ENCODE measurements around the gene ERC2.

ERC2 gene

DNA sequence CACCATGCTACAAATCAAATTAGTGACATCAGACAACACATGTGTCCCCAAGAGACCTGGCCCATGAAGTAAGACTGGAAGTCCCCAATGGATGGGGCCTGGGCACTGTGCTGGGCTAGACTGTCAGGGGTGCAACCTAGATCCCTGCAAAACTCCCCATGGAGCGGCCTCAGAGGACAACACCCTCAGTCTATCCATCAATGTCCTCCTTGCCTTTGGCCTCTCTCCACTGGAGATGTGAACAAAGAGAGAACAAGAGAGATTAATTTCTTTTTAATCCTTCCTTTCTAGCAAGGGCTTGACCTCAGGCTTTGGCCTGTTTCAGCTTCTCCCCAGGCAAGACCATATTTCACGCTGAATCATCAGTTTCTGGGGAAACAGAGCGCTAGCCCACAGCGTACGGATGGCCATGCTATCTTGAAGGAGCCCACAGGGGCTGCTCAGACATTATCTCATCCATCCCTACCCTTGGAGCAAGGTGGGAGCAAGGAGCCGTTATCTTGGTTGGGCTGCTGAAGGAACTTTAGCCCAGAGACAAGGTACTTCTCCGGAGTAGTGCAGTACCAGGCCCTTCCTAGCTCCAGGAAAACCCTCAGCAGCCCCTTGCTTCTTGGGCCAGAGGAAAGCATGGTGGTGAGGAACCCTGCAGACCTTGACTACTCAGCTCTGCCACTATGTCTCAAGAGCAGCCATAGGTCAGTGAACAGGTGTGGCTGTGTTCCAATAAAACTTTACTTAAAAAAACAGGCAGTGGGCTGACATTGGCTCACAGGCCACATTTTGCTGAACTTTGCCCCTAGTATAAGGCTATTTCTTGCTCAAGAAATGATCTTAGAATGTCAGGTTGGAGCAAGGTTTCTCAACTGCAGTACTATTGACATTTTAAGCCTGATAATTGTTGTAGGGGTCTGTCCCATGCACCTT lies 908.5 kb downstream of the ERC2 start:
- no peak for DNase-seq

DNA sequence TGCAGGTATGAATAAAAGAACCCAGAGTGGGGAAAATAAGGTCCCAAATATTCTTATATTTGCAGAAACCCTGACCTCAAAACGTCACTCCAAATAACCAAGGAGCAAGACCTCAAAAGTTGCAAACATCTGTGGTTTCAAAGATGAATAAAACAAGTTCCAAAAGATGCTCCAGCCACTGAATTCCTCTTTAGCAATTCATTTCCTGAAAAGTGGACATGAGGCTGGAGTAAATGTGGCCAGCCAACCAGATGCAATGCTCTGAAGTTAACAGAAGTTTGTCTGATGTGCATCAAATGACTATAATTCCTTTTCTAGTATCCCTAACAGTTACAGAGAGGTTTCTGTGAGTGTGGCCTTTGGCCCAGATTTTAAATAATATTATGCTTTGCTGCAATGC lies 910.0 kb downstream of the ERC2 start:
- DNase-seq, result no peak

DNA sequence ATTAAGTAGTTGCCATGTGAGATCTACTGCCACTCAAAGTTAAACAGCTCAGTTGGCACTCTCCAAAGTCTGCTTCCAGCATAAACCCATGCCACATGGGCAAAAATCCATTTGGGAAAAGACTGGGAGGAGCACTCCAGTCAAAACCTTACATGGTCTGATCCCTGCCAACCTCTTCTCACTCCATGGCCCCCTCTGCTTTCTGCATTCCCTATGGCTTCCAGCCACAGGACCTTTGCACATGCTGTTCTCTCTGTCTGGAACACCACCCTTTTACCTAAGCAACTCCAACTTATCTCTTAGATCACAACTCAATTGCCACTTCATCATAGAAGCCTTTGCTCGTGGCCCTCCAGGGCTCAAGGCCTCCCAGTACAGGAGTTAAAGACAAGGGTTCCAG lies 910.7 kb downstream of the ERC2 start:
- no peak for DNase-seq

DNA sequence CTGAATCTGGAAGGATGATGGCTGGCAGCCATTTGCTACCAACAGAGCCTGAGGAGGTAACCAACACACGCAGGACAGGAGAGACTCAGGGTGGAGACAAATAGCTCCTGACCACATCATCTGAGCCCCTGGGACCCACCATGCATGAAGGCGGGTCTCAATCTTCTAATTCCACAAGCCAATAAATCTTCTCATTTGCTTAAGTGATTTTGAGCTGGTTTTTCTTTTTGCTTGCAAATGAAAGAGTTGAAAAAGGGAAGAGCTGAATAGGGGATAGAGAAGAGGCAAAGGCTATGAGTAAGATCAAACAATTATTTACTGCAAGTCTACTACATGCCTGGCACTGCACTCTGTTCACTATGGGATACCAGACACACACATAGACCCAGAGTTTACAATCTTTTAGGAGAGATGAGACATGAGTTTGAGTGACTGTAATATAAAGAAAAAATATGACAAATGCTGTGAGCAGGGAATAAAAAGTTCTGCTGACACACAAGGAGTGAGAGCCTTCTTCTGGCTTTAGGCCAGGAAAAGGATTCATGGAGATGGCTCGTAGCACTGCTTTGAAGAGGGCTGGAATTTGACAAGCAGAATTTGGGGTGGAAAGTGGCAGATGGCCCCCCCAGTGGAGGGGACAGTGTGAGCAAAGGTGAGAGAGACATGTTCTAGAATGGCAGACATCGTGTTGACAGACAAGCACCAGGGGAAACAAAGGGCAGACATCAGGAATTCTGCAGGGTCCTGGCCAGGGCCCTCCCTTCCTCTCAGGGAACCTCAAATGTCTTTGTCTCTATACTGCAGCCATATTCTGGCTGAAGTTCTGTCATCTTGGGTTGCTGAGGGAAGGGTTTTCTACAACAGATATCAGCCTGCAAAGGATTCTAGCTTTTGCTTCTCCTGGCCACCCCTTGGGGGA lies 911.4 kb downstream of the ERC2 start:
- no peak for DNase-seq

DNA sequence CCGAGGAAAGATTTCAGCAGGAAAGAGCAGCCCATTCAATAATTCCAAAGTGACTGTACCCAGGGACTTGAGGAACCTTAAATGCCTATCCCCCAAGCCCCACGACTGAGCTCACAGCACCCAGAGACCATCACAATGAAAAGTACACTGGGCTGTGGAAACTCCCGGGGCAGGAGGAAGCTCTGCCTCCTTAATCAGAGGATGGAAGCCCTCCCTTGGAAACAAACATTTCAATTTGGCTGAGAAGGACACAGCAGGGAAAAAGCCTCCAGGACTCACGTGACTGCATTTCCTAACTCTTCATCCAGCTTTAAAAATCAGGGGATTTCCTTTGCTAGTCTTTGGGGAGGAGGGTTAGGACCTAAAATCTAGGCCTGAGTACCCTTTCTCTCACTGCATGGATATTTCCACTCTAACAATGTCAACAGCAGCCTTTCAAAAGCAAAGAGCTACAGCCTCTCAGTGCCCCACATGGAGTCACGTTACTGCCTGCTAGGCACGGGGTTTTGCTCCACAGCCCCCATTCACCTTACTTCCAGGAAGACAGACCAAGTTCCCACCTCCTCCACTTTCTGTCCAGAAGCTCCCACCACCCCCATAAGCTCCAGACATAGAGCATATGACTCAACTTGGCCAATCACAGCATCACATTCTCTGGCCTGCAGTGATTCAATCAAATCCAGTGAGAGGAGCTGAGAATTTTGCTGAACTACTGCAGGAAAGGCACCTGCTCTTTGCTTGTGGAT lies 912.2 kb downstream of the ERC2 start:
- DNase-seq, result no peak

DNA sequence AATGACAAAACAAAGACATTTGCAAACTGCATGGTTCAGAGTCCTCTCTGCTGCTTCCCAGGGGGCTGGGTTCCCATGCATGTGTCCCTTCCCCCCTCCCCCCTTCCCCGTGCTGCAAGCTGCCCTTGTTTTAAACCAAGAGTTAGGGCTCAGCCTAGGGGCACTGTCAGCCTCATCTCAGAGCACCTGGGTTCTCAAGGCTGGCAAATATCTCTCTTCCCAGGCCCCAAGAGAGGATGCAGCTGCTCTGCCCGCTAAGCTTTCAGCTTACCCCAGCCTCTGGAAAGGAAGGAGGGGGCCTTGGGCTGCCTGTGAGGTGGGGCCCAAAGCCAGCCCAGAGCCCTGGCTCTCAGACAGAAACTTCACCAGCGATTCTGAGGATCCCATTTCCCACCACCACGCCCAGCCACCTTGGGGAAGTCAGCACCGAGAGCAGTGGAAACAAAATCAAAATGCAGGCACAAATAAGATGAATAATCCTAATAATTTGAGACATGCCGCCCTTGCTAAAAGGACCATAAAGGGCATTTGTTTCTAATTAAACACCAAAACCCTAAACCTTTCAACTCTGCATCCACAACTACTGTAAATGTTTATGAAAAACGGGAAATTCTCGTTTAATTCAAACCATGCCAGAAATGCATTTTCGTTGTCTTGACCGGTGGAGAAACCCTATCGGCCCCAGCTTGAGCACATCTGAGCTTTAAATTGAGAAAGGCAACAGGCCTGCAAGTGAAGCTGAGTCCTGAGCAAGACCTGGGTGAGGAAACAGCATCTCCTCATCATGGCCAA lies 913.4 kb downstream of the ERC2 start:
- DNase-seq, result no peak

DNA sequence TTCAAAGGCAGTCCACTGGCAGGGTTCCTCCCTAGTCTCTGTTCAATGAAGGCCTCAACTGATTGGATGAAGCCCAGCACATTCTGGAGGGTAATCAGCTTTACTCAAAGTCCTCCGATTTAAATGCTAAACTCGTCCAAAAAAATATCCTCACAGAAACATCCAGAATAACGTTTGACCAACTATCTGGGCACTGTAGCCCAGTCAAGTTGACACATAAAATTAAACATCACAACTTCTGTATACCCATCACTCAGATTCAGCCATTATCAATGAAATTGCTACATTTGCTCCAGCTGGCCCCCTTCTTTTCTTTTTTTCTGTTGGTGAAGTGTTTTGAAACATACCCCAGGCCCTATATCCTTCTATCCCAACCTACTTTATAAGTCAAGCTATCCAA lies 916.6 kb downstream of the ERC2 start:
- DNase-seq, result no peak

DNA sequence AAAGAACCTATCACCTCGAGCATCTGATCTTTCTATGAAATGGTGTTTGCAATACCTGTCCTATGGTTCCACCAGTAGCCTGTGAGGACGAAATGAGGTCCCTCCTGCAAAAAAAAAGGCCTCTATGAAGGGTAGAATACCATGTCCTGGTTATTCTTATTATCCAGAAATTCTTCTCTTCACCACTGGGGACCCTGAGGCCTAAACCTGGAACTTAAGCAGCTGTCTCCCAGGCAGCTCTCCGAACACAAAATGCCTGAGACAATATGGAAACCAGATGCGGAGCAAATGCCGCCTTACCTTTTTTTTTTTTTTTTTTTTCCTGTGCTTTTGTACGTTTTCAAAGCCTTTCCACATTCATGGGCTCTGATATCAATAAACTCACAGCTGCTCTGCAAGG lies 919.1 kb downstream of the ERC2 start:
- DNase-seq, result no peak

DNA sequence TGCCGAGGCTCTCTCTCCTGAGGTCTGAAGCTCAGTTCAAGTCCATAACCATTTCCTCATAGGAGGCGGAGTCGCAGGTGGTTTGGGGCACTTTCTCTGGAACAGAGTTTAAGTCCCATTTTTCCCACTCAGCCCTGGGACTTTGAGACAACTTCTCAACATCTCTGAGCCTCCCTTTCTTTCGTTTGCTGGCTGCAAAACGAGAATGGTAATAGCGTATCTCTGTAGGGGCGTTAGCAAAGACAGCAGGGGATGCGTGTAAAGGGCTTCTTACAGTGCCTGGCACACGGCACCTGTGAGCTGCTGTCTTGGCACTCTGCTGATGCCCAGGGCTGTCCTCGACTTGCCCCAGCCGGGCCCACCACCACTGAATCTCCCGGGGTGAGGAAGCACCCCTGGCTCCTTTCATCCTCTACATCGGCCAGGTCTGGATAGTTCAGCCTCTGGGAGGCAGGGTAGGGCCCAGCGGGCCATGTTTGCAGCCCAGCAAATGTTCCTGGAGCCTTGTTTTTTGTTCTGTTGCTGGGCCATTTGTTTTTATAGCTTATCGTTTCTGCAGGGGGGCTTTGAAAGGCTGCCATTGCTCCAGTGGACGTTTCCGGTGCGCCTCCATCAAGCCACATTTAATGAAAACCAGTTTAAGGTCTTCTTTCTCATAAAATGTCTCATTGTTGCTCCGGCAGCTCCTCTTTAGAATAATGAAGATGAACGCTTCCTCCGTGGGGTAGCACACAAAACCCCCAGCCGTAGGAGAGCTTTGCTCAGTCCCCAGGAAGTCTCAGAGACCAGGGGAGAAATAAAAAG lies 921.2 kb downstream of the ERC2 start:
- DNase-seq, result no peak

DNA sequence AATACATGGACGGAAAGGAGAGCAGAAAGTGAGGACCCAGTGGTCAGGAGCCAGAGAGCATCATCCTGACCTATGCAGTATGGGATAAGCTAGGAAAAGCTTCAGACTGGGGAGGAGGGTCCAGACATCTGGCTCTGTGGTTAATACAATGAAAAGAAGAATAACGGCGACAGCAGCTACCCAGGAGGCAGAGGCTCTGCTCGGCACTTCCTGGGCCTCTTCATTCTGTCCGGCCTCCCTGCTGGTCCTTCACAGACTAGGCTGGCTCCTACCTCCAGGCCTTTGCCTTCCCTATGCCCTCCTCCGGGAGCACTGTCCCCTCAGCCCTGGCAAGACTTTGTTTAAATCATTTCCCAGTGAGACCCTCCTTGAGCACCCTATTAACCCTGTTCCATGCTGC lies 922.3 kb downstream of the ERC2 start:
- DNase-seq, result no peak

DNA sequence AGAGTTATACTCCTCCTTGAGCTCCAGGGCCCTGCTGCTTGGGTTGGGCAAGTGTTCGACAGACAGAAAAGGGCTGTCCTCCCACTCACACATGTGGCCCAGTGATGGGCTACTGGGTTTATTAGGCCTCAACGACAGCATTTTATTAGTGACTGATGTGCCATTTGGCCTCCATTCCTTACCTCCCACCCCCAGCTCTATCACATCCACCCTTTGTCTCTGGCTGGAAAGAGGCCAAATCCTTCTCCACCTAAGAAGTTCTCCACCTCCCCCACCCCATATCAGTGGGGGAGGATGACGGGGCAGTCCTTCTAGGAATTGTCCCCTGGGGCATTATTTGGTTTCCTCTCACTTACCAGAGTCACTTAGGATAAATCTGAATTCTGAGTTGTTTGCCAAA lies 924.0 kb downstream of the ERC2 start:
- DNase-seq, result no peak

DNA sequence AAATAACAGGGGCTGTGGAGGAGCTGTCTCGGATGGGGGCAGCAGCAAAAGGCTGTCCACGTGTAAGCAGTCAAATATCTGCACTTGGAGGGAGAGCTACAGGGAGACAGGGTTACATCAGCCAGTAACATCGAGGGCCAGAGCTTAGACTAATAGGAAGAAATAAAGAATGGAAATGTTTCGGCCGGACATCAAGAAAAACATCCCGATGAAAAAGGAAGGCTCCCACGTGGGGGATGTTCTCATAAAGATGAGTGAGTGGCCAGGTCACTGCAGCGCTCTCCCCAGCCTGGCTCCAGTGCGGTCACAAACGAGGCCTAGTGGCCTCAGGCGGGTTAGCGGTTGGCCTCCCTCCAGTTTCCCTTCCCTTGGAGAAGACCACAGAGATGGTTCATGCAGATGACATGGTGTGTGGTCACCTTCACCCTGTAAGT lies 925.1 kb downstream of the ERC2 start:
- no peak for DNase-seq

DNA sequence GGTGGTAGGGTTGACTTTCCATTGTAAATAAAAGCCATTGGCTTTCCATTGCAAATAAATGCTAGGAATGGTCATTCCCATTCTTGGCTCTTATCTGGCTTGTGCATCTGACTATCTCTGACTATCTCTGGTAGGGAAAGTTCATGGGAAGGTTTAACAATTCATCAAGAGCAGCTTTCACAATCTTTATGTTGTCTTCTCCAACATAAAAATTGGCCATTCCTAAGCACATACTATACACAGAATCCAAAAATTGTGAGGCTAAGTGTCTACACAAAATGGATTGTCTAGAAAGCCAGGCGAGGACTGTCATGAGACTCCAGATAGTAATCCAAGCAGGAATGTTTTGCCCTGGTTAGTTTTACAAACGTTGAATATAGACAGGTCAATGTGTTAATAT lies 926.8 kb downstream of the ERC2 start:
- no peak for DNase-seq

DNA sequence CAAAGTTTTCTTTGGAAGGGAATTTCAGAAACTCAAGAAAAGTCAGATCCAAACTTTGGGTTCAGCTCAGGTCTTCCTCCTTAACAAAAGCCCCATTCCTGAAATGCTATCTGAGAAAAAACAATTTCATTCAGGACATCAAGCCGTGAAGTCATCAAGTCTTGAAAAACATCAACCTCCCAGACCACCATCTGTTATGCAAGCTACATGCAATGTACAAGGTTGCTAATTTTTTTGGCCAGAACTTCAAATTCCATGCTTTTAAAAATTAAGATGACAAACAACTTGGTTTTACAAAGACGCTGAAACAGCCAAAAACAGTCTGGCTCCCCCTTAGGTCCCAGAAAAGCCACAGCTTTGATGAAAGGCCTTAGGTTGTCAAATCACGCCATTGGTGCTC lies 927.3 kb downstream of the ERC2 start:
- DNase-seq, result no peak

DNA sequence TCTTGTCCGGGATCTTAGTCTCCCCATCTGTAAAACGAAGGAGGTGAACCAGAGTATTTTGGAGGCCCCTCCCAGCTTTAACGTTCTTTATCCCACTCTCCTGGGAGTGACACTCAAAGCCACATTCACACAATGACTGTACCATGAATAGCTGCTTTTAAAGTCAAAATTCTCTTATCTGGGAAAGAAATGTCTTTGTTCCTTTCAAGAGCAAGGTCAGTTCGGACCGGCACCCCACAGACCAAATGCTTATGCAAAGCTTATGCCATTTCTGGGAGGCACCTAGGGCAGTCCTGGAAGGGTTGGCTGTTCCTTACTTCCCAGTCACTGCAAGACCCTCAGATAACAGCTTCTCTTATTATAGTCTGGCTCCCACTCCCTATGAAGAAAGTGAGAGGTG lies 927.7 kb downstream of the ERC2 start:
- no peak for DNase-seq

DNA sequence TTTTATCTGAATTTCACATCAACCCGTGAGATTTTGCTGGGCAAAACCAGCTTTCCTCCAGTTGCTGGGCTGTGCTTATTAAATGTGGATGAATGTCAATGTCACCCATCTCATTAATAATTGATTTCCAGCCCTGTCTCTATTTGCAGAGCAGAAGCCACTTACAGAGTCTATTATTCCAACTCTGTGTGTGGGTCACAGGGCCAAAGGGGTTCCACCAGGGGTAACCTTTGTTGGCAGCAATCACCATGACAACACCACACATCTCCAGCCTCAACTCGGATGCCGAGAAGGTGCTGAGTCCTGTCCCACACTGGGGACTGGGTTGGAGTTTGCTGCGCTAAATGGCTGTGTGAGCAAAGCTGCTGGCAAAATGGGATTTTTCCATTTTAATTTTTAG lies 930.1 kb downstream of the ERC2 start:
- no peak for DNase-seq

DNA sequence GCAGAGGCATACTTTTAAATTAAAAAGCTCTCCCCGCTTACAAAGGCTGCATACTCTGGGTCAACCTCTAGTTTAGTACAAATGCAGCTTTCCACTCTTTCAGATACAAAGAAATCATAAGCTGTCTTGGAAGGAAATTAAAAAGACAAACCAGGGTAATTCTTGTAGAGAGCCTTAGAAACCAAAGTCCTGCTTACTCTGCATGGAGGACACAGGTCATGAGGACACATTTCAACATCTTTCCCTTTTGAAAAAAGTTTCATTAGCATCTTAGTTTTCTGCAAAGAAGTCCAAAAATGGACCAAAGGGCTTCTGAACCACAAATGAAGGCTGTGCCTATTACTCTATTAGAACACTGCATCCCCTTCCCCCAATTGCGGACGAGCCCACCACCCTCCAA lies 930.7 kb downstream of the ERC2 start:
- no peak for DNase-seq

DNA sequence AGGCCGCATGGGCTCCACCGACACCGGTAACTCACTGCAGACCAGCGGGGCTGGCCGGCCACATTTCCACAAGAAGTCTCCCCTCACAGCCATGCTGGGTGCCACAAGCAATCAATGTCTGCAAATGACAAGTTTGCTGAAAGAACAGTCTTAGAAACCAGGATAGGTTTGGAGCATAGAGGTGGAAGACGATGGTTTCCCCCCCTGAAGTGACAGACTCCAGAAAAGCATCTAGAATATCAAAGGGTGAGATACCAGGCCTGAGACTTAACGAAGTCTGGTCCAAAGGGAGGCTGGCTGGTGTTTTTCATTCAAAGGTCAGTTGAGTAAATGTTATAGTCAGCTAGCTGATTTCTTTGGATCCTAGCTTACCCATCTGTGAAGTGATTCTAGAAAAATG lies 931.1 kb downstream of the ERC2 start:
- DNase-seq, result no peak

DNA sequence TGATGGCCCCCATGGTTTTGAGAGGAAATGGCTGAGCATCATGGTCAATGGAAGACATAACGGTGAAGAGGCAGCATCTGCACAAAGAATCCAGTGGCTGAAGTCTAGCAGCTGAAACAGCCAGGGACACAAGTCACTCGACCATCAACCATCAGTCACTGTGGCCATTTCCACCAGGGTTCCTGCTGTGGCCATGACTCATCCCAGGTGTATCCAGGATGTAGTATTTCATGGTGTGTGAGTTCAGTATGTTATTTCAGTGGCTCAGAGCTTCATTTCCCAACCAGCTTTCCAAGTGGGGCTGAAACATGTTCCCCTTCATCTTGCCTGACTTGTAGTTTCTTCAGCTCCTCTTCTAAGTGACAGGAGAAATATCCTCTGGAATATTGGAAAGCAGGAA lies 933.4 kb downstream of the ERC2 start:
- no peak for DNase-seq

DNA sequence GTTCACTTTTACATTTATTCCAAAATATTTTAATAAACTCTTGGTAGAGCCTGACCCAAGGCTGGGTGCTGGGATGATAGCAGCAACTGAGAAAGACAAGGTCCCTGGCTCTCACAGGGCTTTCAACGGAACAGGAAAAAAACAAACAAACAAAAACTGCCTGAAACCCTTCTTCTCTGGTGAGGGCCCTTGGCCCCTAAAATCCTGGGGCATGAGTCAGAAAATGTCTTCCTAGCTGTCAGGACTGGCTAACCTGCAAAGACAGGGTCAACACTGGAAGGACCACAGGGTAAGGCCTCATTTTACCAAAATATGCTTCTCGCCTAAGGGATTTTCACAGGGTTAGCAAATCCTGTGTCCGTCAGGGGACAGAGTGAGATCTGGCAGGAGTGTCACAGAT lies 935.5 kb downstream of the ERC2 start:
- no peak for DNase-seq

DNA sequence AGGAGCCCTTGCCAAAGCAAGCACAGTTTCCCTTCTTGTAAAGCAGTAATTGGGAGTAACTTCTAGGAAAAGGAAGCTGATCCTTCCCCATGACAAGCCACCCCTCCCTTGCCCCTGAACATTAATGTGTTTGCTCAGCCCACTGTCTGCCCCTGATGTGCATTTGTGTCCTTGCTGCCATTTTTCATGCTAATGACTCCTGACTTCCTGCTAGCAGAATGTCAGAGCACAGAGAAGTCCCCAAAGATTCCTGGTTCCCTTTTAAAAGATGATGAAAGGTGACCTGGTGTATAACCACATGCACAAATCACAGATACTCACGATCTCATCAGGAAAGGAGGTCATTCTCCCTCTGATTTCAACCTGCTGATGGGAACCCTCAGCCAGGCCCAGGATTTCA lies 936.9 kb downstream of the ERC2 start:
- DNase-seq, result no peak

DNA sequence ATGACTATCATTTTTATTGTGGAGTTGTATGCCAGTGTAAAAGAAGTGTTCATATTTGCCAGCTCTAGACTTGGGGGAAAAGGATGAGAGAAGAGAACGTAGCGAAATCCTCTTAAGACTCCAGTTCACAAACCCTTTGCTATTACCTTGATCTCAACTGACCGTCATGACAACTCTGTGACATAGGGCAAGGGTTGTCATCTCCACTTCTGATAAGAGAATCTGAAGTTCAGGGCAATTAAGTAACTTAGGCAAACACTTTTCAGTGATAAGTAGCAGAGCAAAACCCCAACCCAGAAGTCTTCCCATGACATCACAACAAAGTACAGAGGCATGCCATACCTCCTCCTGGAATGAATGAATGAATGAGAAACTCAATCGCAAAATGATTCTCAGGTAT lies 940.9 kb downstream of the ERC2 start:
- no peak for DNase-seq
